ENCODE results near the gene REM1. TPM values are rescaled to one million over a fixed set of nuclear protein-coding genes. Genes with fewer than 3 reads are reported as not detected.

The REM1 gene
- total RNA-seq, 1 experiment from 2014 or later: not detected

Other genes with a start within 250 kb of the REM1 start
- gene DEFB115, start 217.6 kb upstream of the REM1 start, total RNA-seq (2021; ENCODE audit: unreplicated experiment): not detected
- gene DEFB116, start 166.7 kb upstream of the REM1 start, total RNA-seq (2021; ENCODE audit: unreplicated experiment): not detected
- gene DEFB118, start 106.7 kb upstream of the REM1 start, total RNA-seq (2021; ENCODE audit: unreplicated experiment): not detected
- not detected for gene DEFB119, start 84.7 kb upstream of the REM1 start, total RNA-seq (2021; ENCODE audit: unreplicated experiment)
- not detected for gene DEFB121, start 69.1 kb upstream of the REM1 start, total RNA-seq (2021; ENCODE audit: unreplicated experiment)
- not detected for gene DEFB123, start 34.7 kb upstream of the REM1 start, total RNA-seq (2021; ENCODE audit: unreplicated experiment)
- gene DEFB124, start 161 bp upstream of the REM1 start, total RNA-seq (2021; ENCODE audit: unreplicated experiment): not detected
- 337 TPM for gene HM13, start 39.2 kb downstream of the REM1 start, total RNA-seq (2021; ENCODE audit: unreplicated experiment)
- 152 TPM for gene ID1, start 130.0 kb downstream of the REM1 start, total RNA-seq (2021; ENCODE audit: unreplicated experiment)
- not detected for gene COX4I2, start 162.6 kb downstream of the REM1 start, total RNA-seq (2021; ENCODE audit: unreplicated experiment)
- 150 TPM for gene BCL2L1, start 247.6 kb downstream of the REM1 start, total RNA-seq (2021; ENCODE audit: unreplicated experiment)

Data from Panc1 (cell line).